GM18951 (cell line): Measurements from ENCODE around the gene CHMP4B.

Experiments
- POLR2A ChIP-seq: IDR thresholded peaks from 4 replicates; pipeline ENCODE4 v1.6.1; 2011; ENCODE audit warnings: mild to moderate bottlenecking; ENCODE audit not compliant: insufficient read length, insufficient read depth; ENCODE audit errors: extremely low read depth
- in situ Hi-C: fragments of 300-500 bp; cut with MboI; formaldehyde crosslinking; loops from one replicate; pipeline ENCODE4 v1.12.0; 2022; ENCODE audit warnings: low sequenced_read_pairs, mixed read lengths, inconsistent platforms; ENCODE audit not compliant: unreplicated experiment

Gene CHMP4B

GRCh38 chr20:33829636-33830035 is 18.5 kb downstream of the CHMP4B start:
- TF ChIP-seq POLR2A = no peak
- in situ Hi-C loops = no loop called here

- TF ChIP-seq POLR2A = no peak
Measured at GRCh38 chr20:33830371-33830770, 19.2 kb downstream of the CHMP4B start.

GRCh38 chr20:33832103-33832804 is 21.1 kb downstream of the CHMP4B start:
- TF ChIP-seq POLR2A = no peak
- in situ Hi-C loops = no loop called here

More at GRCh38 chr20:33830371-33830770, 19.2 kb downstream of the CHMP4B start:
- in situ Hi-C loops = no loop called here

GRCh38 chr20:33833333-33833732 is 22.2 kb downstream of the CHMP4B start:
- TF ChIP-seq POLR2A = no peak
- in situ Hi-C loops = no loop called here

- no peak for TF ChIP-seq POLR2A
- in situ Hi-C loops = no loop called here
Measured at GRCh38 chr20:33835615-33836172, 24.5 kb downstream of the CHMP4B start.

GRCh38 chr20:33836277-33836676 is 25.1 kb downstream of the CHMP4B start:
- no peak for TF ChIP-seq POLR2A
- in situ Hi-C loops = no loop called here

GRCh38 chr20:33837096-33837830 is 26.1 kb downstream of the CHMP4B start:
- in situ Hi-C loops = no loop called here
- TF ChIP-seq POLR2A = no peak

GRCh38 chr20:33838035-33838864 is 27.1 kb downstream of the CHMP4B start:
- in situ Hi-C loops = no loop called here
- TF ChIP-seq POLR2A = no peak

- in situ Hi-C loops = no loop called here
- no peak for TF ChIP-seq POLR2A
Measured at GRCh38 chr20:33839591-33839990, 28.4 kb downstream of the CHMP4B start.

- in situ Hi-C loops = no loop called here
- TF ChIP-seq POLR2A = no peak
Measured at GRCh38 chr20:33840160-33840559, 29.0 kb downstream of the CHMP4B start.

GRCh38 chr20:33840759-33841435 is 29.7 kb downstream of the CHMP4B start:
- no peak for TF ChIP-seq POLR2A
- in situ Hi-C loops = no loop called here

- in situ Hi-C loops = no loop called here
Measured at GRCh38 chr20:33841436-33841799, 30.3 kb downstream of the CHMP4B start.

GRCh38 chr20:33842346-33842745 is 31.2 kb downstream of the CHMP4B start:
- no peak for TF ChIP-seq POLR2A
- in situ Hi-C loops = no loop called here

More at GRCh38 chr20:33841436-33841799, 30.3 kb downstream of the CHMP4B start:
- no peak for TF ChIP-seq POLR2A

- in situ Hi-C loops = no loop called here
- no peak for TF ChIP-seq POLR2A
Measured at GRCh38 chr20:33843050-33843449, 31.9 kb downstream of the CHMP4B start.
